Neural cell (in vitro differentiated cells): Measurements from ENCODE around the gene SLC52A1.

Experiments used
- CTCF ChIP-seq: fragments of 450-650 bp; IDR thresholded peaks from 2 replicates; pipeline ENCODE4 v1.5.1; 2014; ENCODE audit warnings: antibody characterized with exemption, mild to moderate bottlenecking, moderate library complexity; ENCODE audit not compliant: poor library complexity, severe bottlenecking
- EP300 ChIP-seq: fragments of 450-650 bp; conservative IDR thresholded peaks from 2 replicates; pipeline ENCODE4 v1.6.1; 2014; ENCODE audit warnings: antibody characterized with exemption, mild to moderate bottlenecking, moderate library complexity; ENCODE audit not compliant: poor library complexity, severe bottlenecking
- EZH2 ChIP-seq: fragments of 200-600, 300-800 bp; shearing (Covaris generic), sonication (generic); IDR thresholded peaks from 2 replicates; pipeline ENCODE4 v1.6.1; 2014; ENCODE audit warnings: antibody characterized with exemption, low read length, borderline replicate concordance, mild to moderate bottlenecking; ENCODE audit not compliant: insufficient read depth, poor library complexity, severe bottlenecking
- MXI1 ChIP-seq: fragments of 450-650 bp; conservative IDR thresholded peaks from 2 replicates; pipeline ENCODE4 v1.6.1; 2014; ENCODE audit warnings: antibody characterized with exemption, mild to moderate bottlenecking; ENCODE audit not compliant: poor library complexity, severe bottlenecking
- POLR2AphosphoS5 ChIP-seq: IDR thresholded peaks from 2 replicates; pipeline ENCODE4 v1.6.1; 2012
- TAF1 ChIP-seq: IDR thresholded peaks from 2 replicates; pipeline ENCODE4 v1.6.1; 2012; ENCODE audit warnings: low read depth

GRCh38 chr17:4986951-4987766 lies 48.1 kb downstream of the SLC52A1 start, which contains the start of gene CAMTA2:
- TF ChIP-seq EZH2, result no peak
- peak; percentile 92 for TF ChIP-seq CTCF
- TF ChIP-seq POLR2AphosphoS5, result peak; percentile 79
- peak; percentile 54 for TF ChIP-seq MXI1
- peak; percentile 42 for TF ChIP-seq EP300
- no peak for TF ChIP-seq TAF1
